DOHH2 (cell line): ENCODE data around the gene TPST1.

Experiments
- H3F3A ChIP-seq: fragments of 200-600 bp; sonication (generic), shearing (Covaris generic); 2 replicates; pipeline ENCODE4 v1.6.0; 2016; ENCODE audit warnings: antibody characterized with exemption, mild to moderate bottlenecking; ENCODE audit not compliant: control insufficient read depth, insufficient read depth
- H3K27ac ChIP-seq: fragments of 200-600 bp; sonication (generic); 2 replicates; pipeline ENCODE4 v1.5.1; 2014; ENCODE audit warnings: low read depth, mild to moderate bottlenecking, low read length, moderate library complexity
- H3K27me3 ChIP-seq: fragments of 200-600 bp; sonication (generic); 2 replicates; pipeline ENCODE4 v1.6.1; 2014; ENCODE audit warnings: mild to moderate bottlenecking, low read length, mixed read lengths; ENCODE audit not compliant: control insufficient read depth
- H3K36me3 ChIP-seq: fragments of 200-600 bp; sonication (generic); 2 replicates; pipeline ENCODE4 v1.6.1; 2014; ENCODE audit warnings: mild to moderate bottlenecking, low read length, moderate library complexity, mixed read lengths; ENCODE audit not compliant: control insufficient read depth
- H3K4me1 ChIP-seq: fragments of 200-600 bp; sonication (generic); 2 replicates; pipeline ENCODE4 v1.6.1; 2014; ENCODE audit warnings: mild to moderate bottlenecking, low read length, mixed read lengths; ENCODE audit not compliant: control insufficient read depth
- H3K4me2 ChIP-seq: fragments of 200-600 bp; sonication (generic); 2 replicates; pipeline ENCODE4 v1.6.0; 2014; ENCODE audit warnings: mild to moderate bottlenecking, low read length, moderate library complexity
- H3K4me3 ChIP-seq: fragments of 200-600 bp; sonication (generic); 2 replicates; pipeline ENCODE4 v1.5.1; 2014; ENCODE audit warnings: mild to moderate bottlenecking, low read length, mixed read lengths
- H3K79me2 ChIP-seq: fragments of 200-600 bp; sonication (generic); 2 replicates; pipeline ENCODE4 v1.6.1; 2014; ENCODE audit warnings: mild to moderate bottlenecking, low read length, mixed read lengths; ENCODE audit not compliant: control insufficient read depth
- H3K9me2 ChIP-seq: fragments of 200-600 bp; sonication (generic); replicated peaks from 2 replicates; pipeline ENCODE4 v1.6.1; 2014; ENCODE audit warnings: mild to moderate bottlenecking, low read length, mixed read lengths; ENCODE audit not compliant: control insufficient read depth
- H3K9me3 ChIP-seq: fragments of 200-600 bp; sonication (generic); 2 replicates; pipeline ENCODE4 v1.6.1; 2014; ENCODE audit warnings: antibody characterized with exemption, low read length, mixed read lengths; ENCODE audit not compliant: control insufficient read depth, insufficient read depth
- H4K20me1 ChIP-seq: fragments of 200-600 bp; sonication (generic); 2 replicates; pipeline ENCODE4 v1.6.0; 2014; ENCODE audit warnings: low read depth, mild to moderate bottlenecking, antibody characterized with exemption, low read length, moderate library complexity; ENCODE audit not compliant: control insufficient read depth, insufficient read depth
- CTCF ChIP-seq: fragments of 200-600 bp; sonication (generic); IDR thresholded peaks from one replicate; pipeline ENCODE4 v1.5.1; 2014; ENCODE audit warnings: antibody characterized with exemption, mild to moderate bottlenecking, low read depth, low read length; ENCODE audit not compliant: poor library complexity, severe bottlenecking
- EZH2phosphoT487 ChIP-seq: fragments of 200-600 bp; sonication (generic); IDR thresholded peaks from 2 replicates; pipeline ENCODE4 v1.6.1; 2017; ENCODE audit warnings: borderline replicate concordance, mild to moderate bottlenecking, antibody characterized with exemption, low read length, moderate library complexity, mixed read lengths

TPST1 gene

GRCh38 chr7:66339141-66339540, 134.0 kb downstream of the TPST1 start:
- Histone ChIP-seq H3K4me1 (no peaks in the 10 kb centered on the region), H3K36me3 (no peaks in the 10 kb centered on the region), H3K27ac (no peak overlapping the region), H3K4me2 (no peak overlapping the region), H3K27me3 (peaks cover 4% of the 10 kb centered on the region; the same call in 1 of the 2 replicates), H3F3A (no peaks in the 10 kb centered on the region), H3K9me2 (no peaks in the 10 kb centered on the region), H4K20me1 (no peaks in the 10 kb centered on the region), H3K79me2 (no peaks in the 10 kb centered on the region), H3K9me3 (0 out of 2 replicates have a peak, but pooled peaks cover 3% of the 10 kb centered on the region), H3K4me3 (no peak overlapping the region)
- no peak for TF ChIP-seq CTCF
- TF ChIP-seq EZH2phosphoT487: no peak

- Histone ChIP-seq H3K36me3 (no peaks in the 10 kb centered on the region), H3K4me3 (no peak overlapping the region), H3F3A (no peaks in the 10 kb centered on the region), H3K4me2 (no peak overlapping the region), H3K9me2 (no peaks in the 10 kb centered on the region), H3K9me3 (0 out of 2 replicates have a peak, but pooled peaks cover 3% of the 10 kb centered on the region), H4K20me1 (no peaks in the 10 kb centered on the region), H3K4me1 (no peaks in the 10 kb centered on the region), H3K79me2 (no peaks in the 10 kb centered on the region), H3K27me3 (0 out of 2 replicates have a peak, but pooled peaks cover 3% of the 10 kb centered on the region), H3K27ac (no peak overlapping the region)
- TF ChIP-seq EZH2phosphoT487 (no peak), CTCF (no peak)
Measured at GRCh38 chr7:66344166-66344565, 139.0 kb downstream of the TPST1 start.

- no peaks in the 10 kb centered on the region for H4K20me1 ChIP-seq
- no peaks in the 10 kb centered on the region for H3K9me3 ChIP-seq
- no peak overlapping the region for H3K27ac ChIP-seq
- H3K36me3 ChIP-seq: no peaks in the 10 kb centered on the region
- TF ChIP-seq EZH2phosphoT487 (no peak), CTCF (no peak)
- 0 out of 2 replicates have a peak, but pooled peaks cover 4% of the 10 kb centered on the region for H3K27me3 ChIP-seq
- H3K4me1 ChIP-seq: no peaks in the 10 kb centered on the region
- no peak overlapping the region for H3K4me2 ChIP-seq
- no peaks in the 10 kb centered on the region for H3K79me2 ChIP-seq
- H3F3A ChIP-seq: no peaks in the 10 kb centered on the region
- no peak overlapping the region for H3K4me3 ChIP-seq
- H3K9me2 ChIP-seq: no peaks in the 10 kb centered on the region
Measured at GRCh38 chr7:66348531-66348930, 143.4 kb downstream of the TPST1 start.
